ENCODE data around the gene TMED4. TPM values are rescaled to one million over a fixed set of nuclear protein-coding genes. Genes with fewer than 3 reads are reported as not detected.

Gene TMED4
- total and polyA plus RNA-seq, 10 of the 15 experiments (the other 5 are each of a cell fraction or from before 2014, with no cell fraction given), result 20.8 to 71.3 (median 51.0) TPM

DNA sequence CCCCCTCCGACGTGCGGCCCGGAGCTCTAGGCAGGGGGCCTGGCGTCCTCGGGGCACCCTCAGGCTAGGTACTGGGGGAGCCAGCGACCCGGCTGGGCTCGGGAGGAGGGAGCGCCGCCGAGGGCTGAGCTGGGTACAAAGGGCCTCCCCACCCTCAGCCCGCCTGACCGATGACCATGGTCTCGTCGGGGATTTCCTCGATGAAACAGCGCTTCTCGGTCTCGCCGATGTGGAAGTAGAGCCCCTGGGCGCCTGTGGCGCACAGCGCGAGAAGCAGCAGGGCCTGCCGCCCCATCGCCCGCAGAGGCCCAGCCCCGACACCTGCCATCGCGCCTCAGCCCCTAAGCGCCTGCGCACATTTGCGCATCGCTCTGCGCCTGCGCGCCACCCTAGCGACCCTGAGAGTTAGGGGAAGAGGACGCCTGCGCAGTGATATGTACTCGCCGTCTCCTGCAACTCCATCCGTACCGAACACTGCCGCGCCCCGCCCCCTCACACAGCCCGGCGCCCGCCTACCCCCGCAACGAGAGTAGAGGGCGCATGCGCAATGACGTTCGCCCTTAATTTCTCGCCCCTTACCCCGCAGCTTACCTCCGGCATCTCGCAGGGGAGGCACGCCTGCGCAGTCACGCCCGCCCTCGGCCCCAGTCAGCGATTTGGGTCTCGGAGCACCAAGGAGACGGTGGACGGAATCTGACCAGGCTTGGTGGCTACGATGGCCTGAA lies at the start of gene TMED4 (continued):
- TF ChIP-seq, protein P1, sequence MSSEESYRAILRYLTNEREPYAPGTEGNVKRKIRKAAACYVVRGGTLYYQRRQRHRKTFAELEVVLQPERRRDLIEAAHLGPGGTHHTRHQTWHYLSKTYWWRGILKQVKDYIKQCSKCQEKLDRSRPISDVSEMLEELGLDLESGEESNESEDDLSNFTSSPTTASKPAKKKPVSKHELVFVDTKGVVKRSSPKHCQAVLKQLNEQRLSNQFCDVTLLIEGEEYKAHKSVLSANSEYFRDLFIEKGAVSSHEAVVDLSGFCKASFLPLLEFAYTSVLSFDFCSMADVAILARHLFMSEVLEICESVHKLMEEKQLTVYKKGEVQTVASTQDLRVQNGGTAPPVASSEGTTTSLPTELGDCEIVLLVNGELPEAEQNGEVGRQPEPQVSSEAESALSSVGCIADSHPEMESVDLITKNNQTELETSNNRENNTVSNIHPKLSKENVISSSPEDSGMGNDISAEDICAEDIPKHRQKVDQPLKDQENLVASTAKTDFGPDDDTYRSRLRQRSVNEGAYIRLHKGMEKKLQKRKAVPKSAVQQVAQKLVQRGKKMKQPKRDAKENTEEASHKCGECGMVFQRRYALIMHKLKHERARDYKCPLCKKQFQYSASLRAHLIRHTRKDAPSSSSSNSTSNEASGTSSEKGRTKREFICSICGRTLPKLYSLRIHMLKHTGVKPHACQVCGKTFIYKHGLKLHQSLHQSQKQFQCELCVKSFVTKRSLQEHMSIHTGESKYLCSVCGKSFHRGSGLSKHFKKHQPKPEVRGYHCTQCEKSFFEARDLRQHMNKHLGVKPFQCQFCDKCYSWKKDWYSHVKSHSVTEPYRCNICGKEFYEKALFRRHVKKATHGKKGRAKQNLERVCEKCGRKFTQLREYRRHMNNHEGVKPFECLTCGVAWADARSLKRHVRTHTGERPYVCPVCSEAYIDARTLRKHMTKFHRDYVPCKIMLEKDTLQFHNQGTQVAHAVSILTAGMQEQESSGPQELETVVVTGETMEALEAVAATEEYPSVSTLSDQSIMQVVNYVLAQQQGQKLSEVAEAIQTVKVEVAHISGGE (CRISPR knock-in tag; IDR thresholded peaks at IDR 0.05), result no peak
- TF ChIP-seq MYB (IDR thresholded peaks at IDR 0.05; ENCODE audit: borderline replicate concordance, low read depth, low read length) (no peak), BHLHE40 (IDR thresholded peaks at IDR 0.05; ENCODE audit: borderline replicate concordance in 1 of 2, low read depth in 2 of 2, low read length in 1 of 2) (peak; percentile 4 to 38; a peak in 1 of 4 replicates), ZNF207 (IDR thresholded peaks at IDR 0.05; ENCODE audit: borderline replicate concordance) (peak; percentile 68), POU2F2 (IDR thresholded peaks at IDR 0.05; ENCODE audit: borderline replicate concordance, low read depth, low read length) (peak; percentile 43; the same call in 1 of the 3 replicates), CEBPB (IDR thresholded peaks at IDR 0.05; ENCODE audit: borderline replicate concordance in 1 of 2, low read depth in 2 of 2, low read length in 2 of 2) (no peak), IRF4 (IDR thresholded peaks at IDR 0.05; ENCODE audit: low read depth, low read length) (no peak), DPF2 (IDR thresholded peaks at IDR 0.05) (peak; percentile 57; the same call in 1 of the 2 replicates), NFYB (IDR thresholded peaks at IDR 0.05; ENCODE audit: insufficient read depth, low read depth, low read length) (no peak), SIN3A (IDR thresholded peaks at IDR 0.05; ENCODE audit: low read depth, low read length) (no peak), RUNX3 (IDR thresholded peaks at IDR 0.05; ENCODE audit: low read length) (no peak), ZNF24 (IDR thresholded peaks at IDR 0.05) (no peak), ZNF622 (IDR thresholded peaks at IDR 0.05) (no peak), MEF2B (IDR thresholded peaks at IDR 0.05; ENCODE audit: partially characterized antibody, poor library complexity, severe bottlenecking) (no peak), CEBPZ (IDR thresholded peaks at IDR 0.05; ENCODE audit: low read depth, low read length) (no peak), CHD1 (IDR thresholded peaks at IDR 0.05; ENCODE audit: low read depth, low read length) (no peak), HDAC2 (IDR thresholded peaks at IDR 0.05) (no peak)
- TF ChIP-seq, protein P2, sequence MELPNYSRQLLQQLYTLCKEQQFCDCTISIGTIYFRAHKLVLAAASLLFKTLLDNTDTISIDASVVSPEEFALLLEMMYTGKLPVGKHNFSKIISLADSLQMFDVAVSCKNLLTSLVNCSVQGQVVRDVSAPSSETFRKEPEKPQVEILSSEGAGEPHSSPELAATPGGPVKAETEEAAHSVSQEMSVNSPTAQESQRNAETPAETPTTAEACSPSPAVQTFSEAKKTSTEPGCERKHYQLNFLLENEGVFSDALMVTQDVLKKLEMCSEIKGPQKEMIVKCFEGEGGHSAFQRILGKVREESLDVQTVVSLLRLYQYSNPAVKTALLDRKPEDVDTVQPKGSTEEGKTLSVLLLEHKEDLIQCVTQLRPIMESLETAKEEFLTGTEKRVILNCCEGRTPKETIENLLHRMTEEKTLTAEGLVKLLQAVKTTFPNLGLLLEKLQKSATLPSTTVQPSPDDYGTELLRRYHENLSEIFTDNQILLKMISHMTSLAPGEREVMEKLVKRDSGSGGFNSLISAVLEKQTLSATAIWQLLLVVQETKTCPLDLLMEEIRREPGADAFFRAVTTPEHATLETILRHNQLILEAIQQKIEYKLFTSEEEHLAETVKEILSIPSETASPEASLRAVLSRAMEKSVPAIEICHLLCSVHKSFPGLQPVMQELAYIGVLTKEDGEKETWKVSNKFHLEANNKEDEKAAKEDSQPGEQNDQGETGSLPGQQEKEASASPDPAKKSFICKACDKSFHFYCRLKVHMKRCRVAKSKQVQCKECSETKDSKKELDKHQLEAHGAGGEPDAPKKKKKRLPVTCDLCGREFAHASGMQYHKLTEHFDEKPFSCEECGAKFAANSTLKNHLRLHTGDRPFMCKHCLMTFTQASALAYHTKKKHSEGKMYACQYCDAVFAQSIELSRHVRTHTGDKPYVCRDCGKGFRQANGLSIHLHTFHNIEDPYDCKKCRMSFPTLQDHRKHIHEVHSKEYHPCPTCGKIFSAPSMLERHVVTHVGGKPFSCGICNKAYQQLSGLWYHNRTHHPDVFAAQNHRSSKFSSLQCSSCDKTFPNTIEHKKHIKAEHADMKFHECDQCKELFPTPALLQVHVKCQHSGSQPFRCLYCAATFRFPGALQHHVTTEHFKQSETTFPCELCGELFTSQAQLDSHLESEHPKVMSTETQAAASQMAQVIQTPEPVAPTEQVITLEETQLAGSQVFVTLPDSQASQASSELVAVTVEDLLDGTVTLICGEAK (IDR thresholded peaks at IDR 0.05; ENCODE audit: borderline replicate concordance), result no peak
- TF ChIP-seq, protein P3, sequence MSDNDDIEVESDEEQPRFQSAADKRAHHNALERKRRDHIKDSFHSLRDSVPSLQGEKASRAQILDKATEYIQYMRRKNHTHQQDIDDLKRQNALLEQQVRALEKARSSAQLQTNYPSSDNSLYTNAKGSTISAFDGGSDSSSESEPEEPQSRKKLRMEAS (IDR thresholded peaks at IDR 0.05; ENCODE audit: low read depth, low read length), result no peak
